LNCaP clone FGC (cell line): ENCODE results near the gene ATP11A.

Source experiments
- DNase-seq: peaks from one replicate; pipeline ENCODE4 v3.0.0-alpha.2; 2011; ENCODE audit warnings: low read depth
- H3K4me3 ChIP-seq: 2 replicates; pipeline ENCODE4 v1.5.1; 2011; ENCODE audit warnings: mild to moderate bottlenecking, low read depth, low read length, control low read depth
- TF ChIP-seq, protein P1 (sequence below): IDR thresholded peaks from 2 replicates; pipeline ENCODE4 v1.5.1; 2012; ENCODE audit warnings: mild to moderate bottlenecking; ENCODE audit not compliant: control insufficient read depth, insufficient read depth; ENCODE audit errors: extremely low read depth

Gene ATP11A

GRCh38 chr13:112727581-112727980 is 37.7 kb downstream of the ATP11A start:
- TF ChIP-seq, protein P1, sequence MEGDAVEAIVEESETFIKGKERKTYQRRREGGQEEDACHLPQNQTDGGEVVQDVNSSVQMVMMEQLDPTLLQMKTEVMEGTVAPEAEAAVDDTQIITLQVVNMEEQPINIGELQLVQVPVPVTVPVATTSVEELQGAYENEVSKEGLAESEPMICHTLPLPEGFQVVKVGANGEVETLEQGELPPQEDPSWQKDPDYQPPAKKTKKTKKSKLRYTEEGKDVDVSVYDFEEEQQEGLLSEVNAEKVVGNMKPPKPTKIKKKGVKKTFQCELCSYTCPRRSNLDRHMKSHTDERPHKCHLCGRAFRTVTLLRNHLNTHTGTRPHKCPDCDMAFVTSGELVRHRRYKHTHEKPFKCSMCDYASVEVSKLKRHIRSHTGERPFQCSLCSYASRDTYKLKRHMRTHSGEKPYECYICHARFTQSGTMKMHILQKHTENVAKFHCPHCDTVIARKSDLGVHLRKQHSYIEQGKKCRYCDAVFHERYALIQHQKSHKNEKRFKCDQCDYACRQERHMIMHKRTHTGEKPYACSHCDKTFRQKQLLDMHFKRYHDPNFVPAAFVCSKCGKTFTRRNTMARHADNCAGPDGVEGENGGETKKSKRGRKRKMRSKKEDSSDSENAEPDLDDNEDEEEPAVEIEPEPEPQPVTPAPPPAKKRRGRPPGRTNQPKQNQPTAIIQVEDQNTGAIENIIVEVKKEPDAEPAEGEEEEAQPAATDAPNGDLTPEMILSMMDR: no peak
- no peak for DNase-seq
- H3K4me3 ChIP-seq: no peak overlapping the region

GRCh38 chr13:112728375-112729126 is 38.7 kb downstream of the ATP11A start:
- no peak overlapping the region for H3K4me3 ChIP-seq
- no peak for DNase-seq
- TF ChIP-seq, protein P1: no peak

- H3K4me3 ChIP-seq: no peak overlapping the region
- DNase-seq: no peak
Measured at GRCh38 chr13:112729408-112729807, 39.6 kb downstream of the ATP11A start.

GRCh38 chr13:112730157-112730671 is 40.4 kb downstream of the ATP11A start:
- DNase-seq: no peak
- H3K4me3 ChIP-seq: no peak overlapping the region
- TF ChIP-seq, protein P1: no peak

More at GRCh38 chr13:112729408-112729807, 39.6 kb downstream of the ATP11A start:
- TF ChIP-seq, protein P1: no peak

GRCh38 chr13:112731667-112732616 is 42.1 kb downstream of the ATP11A start:
- TF ChIP-seq, protein P1: no peak
- no peak overlapping the region for H3K4me3 ChIP-seq
- no peak for DNase-seq

DNA sequence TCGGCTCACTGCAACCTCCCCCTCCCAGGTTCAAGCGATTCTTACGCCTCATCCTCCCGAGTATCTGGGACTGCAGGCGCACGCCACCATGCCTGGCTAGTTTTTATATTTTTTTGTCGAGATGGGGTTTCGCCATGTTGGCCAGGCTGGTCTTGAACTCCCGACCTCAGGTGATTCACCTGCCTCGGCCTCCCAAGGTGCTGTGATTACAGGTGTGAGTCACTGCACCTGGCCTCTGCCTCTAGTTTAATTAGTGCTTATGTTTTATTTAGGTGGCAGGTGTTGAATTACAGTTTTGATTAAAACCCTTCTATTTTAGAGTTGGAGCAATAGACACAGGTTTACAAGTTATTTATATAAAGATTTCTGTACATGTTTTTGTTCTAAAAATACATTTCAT is 42.8 kb downstream of the ATP11A start:
- TF ChIP-seq, protein P1: no peak
- no peak for DNase-seq
- H3K4me3 ChIP-seq: no peak overlapping the region
